B cell (primary cell): ENCODE measurements around the gene KRT4. TPM values are rescaled to one million over a fixed set of nuclear protein-coding genes. Genes with fewer than 3 reads are reported as not detected.

Experiments
- ATAC-seq: fragments of 200-7000 bp; cut with Tn5 transposase; one replicate; pipeline ENCODE4 v1.10.0; 2021; ENCODE audit warnings: low read depth, mild to moderate bottlenecking, moderate number of reproducible peaks, moderate library complexity
- CTCF ChIA-PET: fragments of 350-600 bp; sonication (Branson Sonifier 250); formaldehyde crosslinking; loops from one replicate; lab custom pipeline; 2021; ENCODE audit warnings: antibody characterized with exemption, inconsistent platforms; lab: Charles Lee
- POLR2A ChIA-PET: fragments of 350-600 bp; sonication (Branson Sonifier 250); formaldehyde crosslinking; loops from one replicate; lab custom pipeline; 2021; ENCODE audit warnings: antibody characterized with exemption; lab: Charles Lee
- DNase-seq: peaks from one replicate; pipeline ENCODE4 v3.0.0; 2013
- H2AFZ ChIP-seq: 2 replicates; pipeline ENCODE4 v1.6.1; 2012; ENCODE audit warnings: mild to moderate bottlenecking, low read depth, low read length; ENCODE audit not compliant: insufficient read depth, poor library complexity, severe bottlenecking
- H3K27ac ChIP-seq, 2 donors: 1 replicate in 1 of 2; 2 replicates in 1 of 2; pipeline ENCODE4 v1.5.1; 2012 to 2013; ENCODE audit warnings: low read length in 2 of 2, mild to moderate bottlenecking in 2 of 2, moderate library complexity in 1 of 2
- H3K27me3 ChIP-seq, 4 experiments: fragments of 200-600 bp in 1 of 4; sonication (generic) in 1 of 4; replicated peaks in 1 of 4; 1 replicate in 2 of 4; 2 replicates in 2 of 4; pipeline versions ENCODE4 v1.6.1 to v1.7.0; 2013 to 2016; ENCODE audit warnings: low read length in 3 of 4, mild to moderate bottlenecking in 2 of 4, mixed read lengths in 1 of 4, moderate library complexity in 1 of 4; ENCODE audit not compliant: insufficient read depth in 4 of 4, control insufficient read depth in 3 of 4; ENCODE audit errors: control extremely low read depth in 1 of 4
- H3K36me3 ChIP-seq, 2 experiments: replicated peaks in 1 of 2; 1 replicate in 1 of 2; 2 replicates in 1 of 2; pipeline versions ENCODE4 v1.6.1 to v1.7.1; 2013; ENCODE audit warnings: low read length in 1 of 2; ENCODE audit not compliant: insufficient read depth in 2 of 2, control insufficient read depth in 1 of 2; ENCODE audit errors: control extremely low read depth in 1 of 2, extremely low read depth in 1 of 2
- H3K4me1 ChIP-seq, 2 donors: fragments of 200-600 bp in 1 of 2; sonication (generic) in 1 of 2; 1 replicate in 1 of 2; 2 replicates in 1 of 2; pipeline versions ENCODE4 v1.5.1 to v1.6.1; 2013 to 2017; ENCODE audit warnings: low read length in 2 of 2; ENCODE audit not compliant: control insufficient read depth in 2 of 2, insufficient read depth in 2 of 2
- H3K4me2 ChIP-seq: replicated peaks from 2 replicates; pipeline ENCODE3; 2012; ENCODE audit warnings: mild to moderate bottlenecking, low read depth, low read length; ENCODE audit not compliant: poor library complexity, severe bottlenecking
- H3K4me3 ChIP-seq, 5 experiments: fragments of 200-600 bp in 1 of 5; sonication (generic) in 1 of 5; 1 replicate in 3 of 5; 2 replicates in 2 of 5; pipeline versions ENCODE4 v1.5.1 to v1.7.0; 2011 to 2016; ENCODE audit warnings: low read length in 4 of 5, mild to moderate bottlenecking in 4 of 5, low read depth in 2 of 5, control low read depth in 1 of 5, moderate library complexity in 1 of 5; ENCODE audit not compliant: insufficient read depth in 1 of 5; ENCODE audit errors: control extremely low read depth in 1 of 5, extremely low read depth in 1 of 5
- H3K79me2 ChIP-seq: fragments of 200-600 bp; sonication (generic); one replicate; pipeline ENCODE4 v1.6.0; 2016; ENCODE audit warnings: low read length; ENCODE audit not compliant: control insufficient read depth, insufficient read depth
- H3K9ac ChIP-seq: fragments of 200-600 bp; sonication (generic); 2 replicates; pipeline ENCODE4 v1.6.1; 2017; ENCODE audit warnings: mild to moderate bottlenecking, low read length, moderate library complexity
- H3K9me3 ChIP-seq, 3 donors: one replicate each; pipeline versions ENCODE4 v1.6.1 to v1.7.1; 2013; ENCODE audit warnings: low read length in 2 of 3; ENCODE audit not compliant: control insufficient read depth in 2 of 3, insufficient read depth in 1 of 3; ENCODE audit errors: control extremely low read depth in 1 of 3
- H4K20me1 ChIP-seq: 2 replicates; pipeline ENCODE4 v1.6.0; 2012; ENCODE audit warnings: mild to moderate bottlenecking, low read length; ENCODE audit not compliant: insufficient read depth, control insufficient read depth, poor library complexity, severe bottlenecking
- H3K27ac Mint-ChIP-seq: one replicate; pipeline ENCODE4 v1.8.0; 2021; ENCODE audit warnings: mixed read lengths
- H3K27me3 Mint-ChIP-seq: one replicate; pipeline ENCODE4 v1.8.0; 2021; ENCODE audit warnings: mixed read lengths
- H3K4me1 Mint-ChIP-seq: one replicate; pipeline ENCODE4 v1.8.0; 2021; ENCODE audit warnings: mixed read lengths
- H3K4me3 Mint-ChIP-seq: one replicate; pipeline ENCODE4 v1.8.0; 2021; ENCODE audit warnings: mixed read lengths
- H3K9me3 Mint-ChIP-seq: one replicate; pipeline ENCODE4 v1.8.0; 2022; ENCODE audit warnings: mixed read lengths; ENCODE audit not compliant: insufficient read depth
- CTCF ChIP-seq: fragments of 200-600 bp; IDR thresholded peaks from one replicate; pipeline ENCODE4 v1.8.0; 2022; ENCODE audit warnings: antibody characterized with exemption, mild to moderate bottlenecking
- EZH2 ChIP-seq: IDR thresholded peaks from 2 replicates; pipeline ENCODE4 v1.6.1; 2012; ENCODE audit warnings: borderline replicate concordance, low read depth, mild to moderate bottlenecking, moderate library complexity, low read length; ENCODE audit not compliant: insufficient read depth, poor library complexity, severe bottlenecking
- WGBS: methylation state at CpG from one replicate; pipeline ENCODE4 v1.1.5; 2013; ENCODE audit warnings: missing lambda C conversion rate; ENCODE audit not compliant: insufficient coverage; 5-methylcytosine and 5-hydroxymethylcytosine counted together
- intact Hi-C: fragments of 100-400 bp; cut with micrococcal nuclease; formaldehyde crosslinking; loops from one replicate; pipeline ENCODE4 v1.10.0; 2022
- polyA plus RNA-seq: library from polyadenylated mRNA; depleted of rRNA; stranded (reverse); fragments of >200 nt; gene quantifications from 2 replicates; pipeline ENCODE4 v1.2.3, GENCODE V29; 2012
- total RNA-seq, 2 donors: library from RNA; stranded (reverse); fragments of 120-200 nt in 1 of 2; gene quantifications; 1 replicate in 1 of 2; 2 replicates in 1 of 2; pipeline versions ENCODE4 v1.2.3 to v1.2.4, GENCODE V29; 2013 to 2022

Gene KRT4
- total and polyA plus RNA-seq, 2 donors (not counting 1 experiment from before 2014, with no cell fraction given): not detected

GRCh38 chr12:52807544-52808470, 6.1 kb downstream of the KRT4 start:
- Histone ChIP-seq H3K4me3 (no peak overlapping the region), H3K27ac (no peak overlapping the region), H3K79me2 (no peaks in the 10 kb centered on the region), H3K9me3 (no peaks in the 10 kb centered on the region), H2AFZ (no peak overlapping the region), H4K20me1 (no peaks in the 10 kb centered on the region), H3K4me1 (no peaks in the 10 kb centered on the region), H3K27me3 (no peaks in the 10 kb centered on the region), H3K36me3 (no peaks in the 10 kb centered on the region), H3K4me2 (no peak overlapping the region), H3K9ac (no peak overlapping the region)
- ChIA-PET POLR2A (no interaction called here), CTCF (no interaction called here)
- no peaks in the 10 kb centered on the region for H3K9me3 Mint-ChIP-seq
- no peak overlapping the region for H3K27ac Mint-ChIP-seq
- intact Hi-C loops: no loop called here
- DNase-seq: no peak
- no peak overlapping the region for H3K4me3 Mint-ChIP-seq
- H3K27me3 Mint-ChIP-seq: peaks cover 28% of the 10 kb centered on the region
- no peak for ATAC-seq
- WGBS: 90% methylated on average over 16 of the region's 16 CpGs
- H3K4me1 Mint-ChIP-seq: no peaks in the 10 kb centered on the region
- TF ChIP-seq EZH2 (no peak), CTCF (no peak)
